K562 (cell line): ENCODE results near the gene SLC4A2. TPM values are rescaled to one million over a fixed set of nuclear protein-coding genes. Genes with fewer than 3 reads are reported as not detected.

Experiments used
- TCF7L2 ChIP-seq: fragments of 150-350 bp; IDR thresholded peaks from 2 replicates; pipeline ENCODE4 v1.6.1; 2016; ENCODE audit warnings: low read depth, mild to moderate bottlenecking, low read length, moderate library complexity
- polyA plus RNA-seq, 8 experiments: library from polyadenylated mRNA; depleted of rRNA in 4 of 8; stranded (reverse) in 5 of 8; unstranded in 3 of 8; fragments of >200 nt; fragmentation: Nextera tagmentation in 2 of 8; fragmentation: Illumina TruSeq in 1 of 8; extraction: Ambion mirVana in 2 of 8; extraction: Trizol in 1 of 8; gene quantifications; 2 replicates each; pipeline versions ENCODE4 v1.2.1 to v1.2.3, GENCODE V29; 2011 to 2014; ENCODE audit warnings: inconsistent platforms in 1 of 8, missing spikeins in 1 of 8
- total RNA-seq, 7 experiments: library from RNA; depleted of rRNA in 6 of 7; stranded (reverse); fragments of >200 nt in 6 of 7; fragmentation: Illumina TruSeq in 2 of 7; extraction: Trizol in 2 of 7; gene quantifications; 2 replicates each; pipeline versions ENCODE4 v1.2.1 to v1.2.3, GENCODE V29; 2011 to 2021; ENCODE audit warnings: low replicate concordance in 1 of 7
- TF ChIP-seq, protein P1 (sequence below): sonication (generic); formaldehyde crosslinking; IDR thresholded peaks from 2 replicates; pipeline ENCODE4 v1.8.0; 2022; ENCODE audit warnings: missing genetic modification reagents, mild to moderate bottlenecking, moderate library complexity, borderline replicate concordance
- TF ChIP-seq, protein P2 (sequence below), 2 experiments: fragments of 450-650 bp; IDR thresholded peaks; 2 replicates each; pipeline ENCODE4 v1.6.1; 2016; ENCODE audit warnings: mild to moderate bottlenecking in 2 of 2, borderline replicate concordance in 1 of 2, low read depth in 1 of 2, moderate library complexity in 1 of 2

Gene SLC4A2
- total and polyA plus RNA-seq, 9 of the 15 experiments (the other 6 are each of a cell fraction or from before 2014, with no cell fraction given), result 11.4 to 375 (median 130) TPM

DNA sequence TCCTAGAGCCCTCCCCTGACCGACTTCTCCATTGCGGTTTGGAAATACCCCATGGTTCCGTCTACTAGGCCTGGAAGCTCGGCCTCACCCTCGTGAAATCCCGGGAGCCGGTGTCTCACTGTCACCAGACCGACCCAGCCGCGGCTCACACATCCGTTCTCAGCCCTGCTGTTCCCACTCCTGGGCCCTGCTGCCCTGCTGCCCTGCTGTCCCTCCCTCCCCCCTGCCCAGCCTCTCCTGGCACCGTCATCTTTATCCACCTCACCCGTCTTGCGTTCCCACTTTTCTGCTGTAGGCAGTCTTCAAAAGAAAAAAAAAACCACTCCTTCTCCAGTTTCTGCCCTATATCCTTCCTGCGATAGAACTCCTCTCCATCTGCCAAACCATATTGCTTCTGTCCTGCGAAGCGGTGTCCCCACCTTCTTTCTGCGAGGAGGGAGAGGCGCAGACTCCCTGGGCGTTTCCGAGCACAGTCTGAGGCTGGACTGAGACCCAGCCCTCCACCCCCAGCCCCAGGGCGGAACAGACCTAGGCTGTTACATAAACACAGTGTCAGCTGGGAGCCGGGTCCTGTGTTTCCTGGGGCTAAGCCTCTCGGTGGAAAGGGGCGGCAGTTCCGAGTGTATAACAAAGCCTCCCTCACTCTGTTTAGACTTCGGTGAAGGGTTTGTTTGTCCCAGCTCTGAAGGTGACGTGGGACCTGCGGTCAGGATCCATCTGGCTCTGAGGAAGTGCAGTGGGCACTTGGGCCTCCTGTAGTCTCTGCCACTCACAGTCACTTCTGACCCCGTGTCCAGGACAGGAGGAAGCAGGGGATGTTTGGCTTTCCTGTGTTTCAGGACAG lies 29.7 kb downstream of the SLC4A2 start (continued):
- TF ChIP-seq TCF7L2, result no peak
- TF ChIP-seq, protein P1, sequence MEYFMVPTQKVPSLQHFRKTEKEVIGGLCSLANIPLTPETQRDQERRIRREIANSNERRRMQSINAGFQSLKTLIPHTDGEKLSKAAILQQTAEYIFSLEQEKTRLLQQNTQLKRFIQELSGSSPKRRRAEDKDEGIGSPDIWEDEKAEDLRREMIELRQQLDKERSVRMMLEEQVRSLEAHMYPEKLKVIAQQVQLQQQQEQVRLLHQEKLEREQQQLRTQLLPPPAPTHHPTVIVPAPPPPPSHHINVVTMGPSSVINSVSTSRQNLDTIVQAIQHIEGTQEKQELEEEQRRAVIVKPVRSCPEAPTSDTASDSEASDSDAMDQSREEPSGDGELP (CRISPR knock-in tag), result peak; percentile 30; the same call in 1 of the 2 replicates
- TF ChIP-seq, protein P2, sequence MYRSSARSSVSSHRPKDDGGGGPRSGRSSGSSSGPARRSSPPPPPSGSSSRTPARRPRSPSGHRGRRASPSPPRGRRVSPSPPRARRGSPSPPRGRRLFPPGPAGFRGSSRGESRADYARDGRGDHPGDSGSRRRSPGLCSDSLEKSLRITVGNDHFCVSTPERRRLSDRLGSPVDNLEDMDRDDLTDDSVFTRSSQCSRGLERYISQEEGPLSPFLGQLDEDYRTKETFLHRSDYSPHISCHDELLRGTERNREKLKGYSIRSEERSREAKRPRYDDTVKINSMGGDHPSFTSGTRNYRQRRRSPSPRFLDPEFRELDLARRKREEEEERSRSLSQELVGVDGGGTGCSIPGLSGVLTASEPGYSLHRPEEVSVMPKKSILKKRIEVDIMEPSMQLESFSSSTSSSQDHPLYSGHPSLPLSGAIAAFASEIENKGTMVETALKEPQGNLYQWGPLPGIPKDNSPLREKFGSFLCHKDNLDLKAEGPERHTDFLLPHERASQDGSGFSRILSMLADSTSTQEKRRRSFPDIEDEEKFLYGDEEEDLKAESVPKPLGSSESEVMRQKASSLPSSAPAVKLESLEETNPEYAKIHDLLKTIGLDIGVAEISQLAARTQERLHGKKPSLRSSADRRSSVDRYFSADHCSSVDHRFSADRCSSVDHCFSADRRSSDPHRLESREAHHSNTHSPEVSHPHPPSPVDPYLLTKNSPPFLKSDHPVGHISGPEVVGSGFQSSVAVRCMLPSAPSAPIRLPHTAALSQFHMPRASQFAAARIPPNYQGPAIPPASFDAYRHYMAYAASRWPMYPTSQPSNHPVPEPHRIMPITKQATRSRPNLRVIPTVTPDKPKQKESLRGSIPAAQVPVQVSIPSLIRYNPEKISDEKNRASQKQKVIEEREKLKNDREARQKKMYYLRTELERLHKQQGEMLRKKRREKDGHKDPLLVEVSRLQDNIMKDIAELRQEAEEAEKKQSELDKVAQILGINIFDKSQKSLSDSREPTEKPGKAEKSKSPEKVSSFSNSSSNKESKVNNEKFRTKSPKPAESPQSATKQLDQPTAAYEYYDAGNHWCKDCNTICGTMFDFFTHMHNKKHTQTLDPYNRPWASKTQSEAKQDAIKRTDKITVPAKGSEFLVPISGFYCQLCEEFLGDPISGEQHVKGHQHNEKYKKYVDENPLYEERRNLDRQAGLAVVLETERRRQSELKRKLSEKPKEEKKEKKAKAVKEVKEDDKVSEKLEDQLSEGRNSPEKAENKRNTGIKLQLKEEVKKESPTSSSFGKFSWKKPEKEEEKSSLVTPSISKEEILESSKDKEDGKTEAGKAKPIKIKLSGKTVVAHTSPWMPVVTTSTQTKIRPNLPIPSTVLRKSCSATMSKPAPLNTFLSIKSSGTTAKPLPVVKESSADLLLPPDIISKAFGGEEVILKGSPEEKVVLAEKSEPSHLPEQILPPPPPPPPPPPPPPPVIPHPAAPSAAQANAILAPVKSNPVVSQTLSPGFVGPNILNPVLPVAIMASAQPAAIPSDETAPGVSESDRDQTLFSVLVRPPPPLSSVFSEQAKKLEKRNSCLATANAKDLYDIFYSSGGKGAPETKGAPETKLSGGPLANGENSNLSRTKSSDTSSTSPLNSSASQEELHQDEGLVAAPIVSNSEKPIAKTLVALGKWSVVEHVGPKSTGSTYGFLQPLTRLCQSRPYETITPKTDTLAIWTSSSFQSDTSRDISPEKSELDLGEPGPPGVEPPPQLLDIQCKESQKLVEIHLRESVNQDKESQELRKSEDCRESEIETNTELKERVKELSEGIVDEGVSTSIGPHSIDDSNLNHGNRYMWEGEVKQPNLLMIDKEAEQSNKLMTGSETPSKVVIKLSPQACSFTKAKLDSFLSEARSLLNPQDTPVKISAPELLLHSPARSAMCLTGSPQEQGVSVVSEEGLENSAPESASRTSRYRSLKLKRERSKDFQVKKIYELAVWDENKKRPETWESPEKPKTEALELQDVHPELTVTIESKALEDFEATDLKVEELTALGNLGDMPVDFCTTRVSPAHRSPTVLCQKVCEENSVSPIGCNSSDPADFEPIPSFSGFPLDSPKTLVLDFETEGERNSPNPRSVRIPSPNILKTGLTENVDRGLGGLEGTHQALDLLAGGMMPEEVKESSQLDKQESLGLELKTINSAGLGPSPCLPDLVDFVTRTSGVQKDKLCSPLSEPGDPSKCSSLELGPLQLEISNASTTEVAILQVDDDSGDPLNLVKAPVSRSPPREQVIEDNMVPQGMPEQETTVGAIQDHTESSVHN (IDR thresholded peaks at IDR 0.05; ENCODE audit: borderline replicate concordance in 1 of 2, low read depth in 1 of 2), result no peak
